Right lung (tissue), 5 donors: ENCODE results near the gene LIN7B. TPM values are rescaled to one million over a fixed set of nuclear protein-coding genes. Genes with fewer than 3 reads are reported as not detected.

Source experiments
- DNase-seq, 2 donors: peaks; one replicate each; pipeline ENCODE4 v3.0.0-alpha.2; 2013
- polyA plus RNA-seq, 5 donors: library from polyadenylated mRNA; unstranded; fragments of 120-200 nt; gene quantifications; one replicate each; pipeline versions ENCODE4 v1.2.1 to v1.2.3, GENCODE V29; 2013; ENCODE audit warnings: inconsistent platforms in 1 of 5, low replicate concordance in 1 of 5; ENCODE audit not compliant: insufficient read length in 5 of 5, insufficient read depth in 1 of 5

The LIN7B gene
- polyA plus RNA-seq, 5 donors: 6.4 to 14.5 (median 8.3) TPM

- DNase-seq: no peak
Measured at GRCh38 chr19:49165111-49165750, 51.1 kb downstream of the LIN7B start.

GRCh38 chr19:49165865-49166301 is 51.7 kb downstream of the LIN7B start:
- DNase-seq: no peak

GRCh38 chr19:49167857-49168409 is 53.8 kb downstream of the LIN7B start:
- DNase-seq: no peak

Other genes with a start within 250 kb of the LIN7B start
- 10 to 100 TPM; 12.9 to 23.2 (median 15.5) TPM for gene PLEKHA4, start 245.8 kb upstream of the LIN7B start, polyA plus RNA-seq
- gene PPP1R15A, start 241.9 kb upstream of the LIN7B start, polyA plus RNA-seq: 10 to 100 TPM; 38.6 to 72.3 (median 53.5) TPM
- 1 to 10 TPM in 3 of 5 donors, under 1 TPM in 2; 0.70 to 1.5 (median 1.3) TPM for gene TULP2, start 215.6 kb upstream of the LIN7B start, polyA plus RNA-seq
- gene NUCB1, start 214.1 kb upstream of the LIN7B start, polyA plus RNA-seq: 100 to 1,000 TPM; 137 to 239 (median 180) TPM
- gene DHDH, start 180.7 kb upstream of the LIN7B start, polyA plus RNA-seq: 1 to 10 TPM in 4 of 5 donors, under 1 TPM in 1; 0.80 to 2.4 (median 1.6) TPM
- 10 to 100 TPM; 41.9 to 96.2 (median 62.0) TPM for gene BAX, start 159.5 kb upstream of the LIN7B start, polyA plus RNA-seq
- gene FTL, start 149.1 kb upstream of the LIN7B start, polyA plus RNA-seq: 1,000 to 10,000 TPM; 1,127 to 1,622 (median 1,142) TPM
- 10 to 100 TPM; 36.9 to 54.5 (median 44.4) TPM for gene GYS1, start 121.1 kb upstream of the LIN7B start, polyA plus RNA-seq
- gene RUVBL2, start 120.5 kb upstream of the LIN7B start, polyA plus RNA-seq: 10 to 100 TPM; 58.1 to 98.7 (median 76.1) TPM
- under 1 TPM in 1 of 5 donors, not detected in 4; 0.23 TPM for gene LHB, start 97.3 kb upstream of the LIN7B start, polyA plus RNA-seq
- not detected for gene CGB3, start 90.0 kb upstream of the LIN7B start, polyA plus RNA-seq
- not detected for gene CGB2, start 82.5 kb upstream of the LIN7B start, polyA plus RNA-seq
- gene CGB1, start 77.5 kb upstream of the LIN7B start, polyA plus RNA-seq: not detected
- under 1 TPM in 2 of 5 donors, not detected in 3; 0.30 to 0.59 TPM for gene CGB5, start 70.5 kb upstream of the LIN7B start, polyA plus RNA-seq
- gene CGB8, start 65.3 kb upstream of the LIN7B start, polyA plus RNA-seq: under 1 TPM in 1 of 5 donors, not detected in 4; 0.31 TPM
- gene CGB7, start 56.6 kb upstream of the LIN7B start, polyA plus RNA-seq: under 1 TPM in 4 of 5 donors, not detected in 1; 0.22 to 0.41 (median 0.35) TPM
- 1 to 10 TPM in 3 of 5 donors, under 1 TPM in 2; 0.31 to 1.6 (median 1.1) TPM for gene NTF4, start 49.6 kb upstream of the LIN7B start, polyA plus RNA-seq
- gene KCNA7, start 41.7 kb upstream of the LIN7B start, polyA plus RNA-seq: under 1 TPM; 0.04 to 0.18 (median 0.06) TPM
- gene SNRNP70, start 28.9 kb upstream of the LIN7B start, polyA plus RNA-seq: 100 to 1,000 TPM; 292 to 376 (median 365) TPM
- under 1 TPM in 3 of 5 donors, not detected in 2; 0.24 to 0.39 (median 0.28) TPM for gene C19orf73, start 4.8 kb downstream of the LIN7B start, polyA plus RNA-seq
- 10 to 100 TPM in 1 of 5 donors, 1 to 10 TPM in 4; 4.7 to 10.4 (median 7.1) TPM for gene PPFIA3, start 5.2 kb downstream of the LIN7B start, polyA plus RNA-seq
- gene HRC, start 41.0 kb downstream of the LIN7B start, polyA plus RNA-seq: 10 to 100 TPM in 2 of 5 donors, 1 to 10 TPM in 3; 8.7 to 13.7 (median 9.8) TPM
- gene TRPM4, start 43.4 kb downstream of the LIN7B start, polyA plus RNA-seq: 10 to 100 TPM; 11.5 to 31.7 (median 24.9) TPM
- 1 to 10 TPM; 2.7 to 5.3 (median 3.9) TPM for gene SLC6A16, start 210.8 kb downstream of the LIN7B start, polyA plus RNA-seq
- gene CD37, start 221.0 kb downstream of the LIN7B start, polyA plus RNA-seq: 10 to 100 TPM; 35.1 to 50.8 (median 44.1) TPM
- 100 to 1,000 TPM; 105 to 138 (median 117) TPM for gene TEAD2, start 248.0 kb downstream of the LIN7B start, polyA plus RNA-seq
- 1 to 10 TPM; 2.4 to 5.0 (median 3.6) TPM for gene DKKL1, start 249.5 kb downstream of the LIN7B start, polyA plus RNA-seq